ENCODE data around the gene TNK2. TPM values are rescaled to one million over a fixed set of nuclear protein-coding genes. Genes with fewer than 3 reads are reported as not detected.
A peak's percentile ranks its signal among the peaks of the same experiment; 100 is the strongest.

The TNK2 gene
- total RNA-seq, 5 donors from 2014 or later (not counting 1 experiment from before 2014, with no cell fraction given): 159 to 198 (median 181) TPM

GRCh38 chr3:195853996-195854395, 54.4 kb downstream of the TNK2 start:
- H3K9me3 Mint-ChIP-seq: no peaks in the 10 kb centered on the region
- H3K27me3 Mint-ChIP-seq: peaks cover 0 to 5% of the 10 kb centered on the region in 2 donors
- ChIA-PET CTCF (no interaction called here), POLR2A (no interaction called here)
- H3K27ac Mint-ChIP-seq: no peak overlapping the region
- WGBS (ENCODE audit: insufficient coverage): no CpG with 5 or more reads among the region's 14 CpGs
- DNase-seq: no peak
- Histone ChIP-seq H3K27ac (ENCODE audit: low read length) (no peak overlapping the region), H3K36me3 (ENCODE audit: control insufficient read depth in 2 of 2, extremely low read depth in 1 of 2, insufficient read depth in 1 of 2, low read length in 1 of 2) (no peaks in the 10 kb centered on the region), H3K27me3 (replicated peaks in 1 of 2; ENCODE audit: control insufficient read depth in 2 of 2, extremely low read depth in 1 of 2, insufficient read depth in 2 of 2, low read length in 1 of 2) (peaks cover 0 to 23% of the 10 kb centered on the region in 2 experiments), H3K4me3 (ENCODE audit: control insufficient read depth in 1 of 2, extremely low read depth in 1 of 2, low read length in 1 of 2) (no peak overlapping the region), H3K9me3 (no peaks in the 10 kb centered on the region), H3K4me1 (ENCODE audit: control insufficient read depth in 1 of 2, extremely low read depth in 1 of 2, insufficient read depth in 2 of 2, low read length in 2 of 2) (peaks cover 0 to 8% of the 10 kb centered on the region in 2 experiments)
- H3K4me3 Mint-ChIP-seq: no peak overlapping the region
- peaks cover 7 to 8% (median 8%) of the 10 kb centered on the region in 3 donors for H3K4me1 Mint-ChIP-seq
- ATAC-seq (replicated peaks in 1 of 4): no peak
- H3K36me3 Mint-ChIP-seq: no peaks in the 10 kb centered on the region

- peaks cover 7 to 8% (median 8%) of the 10 kb centered on the region in 3 donors for H3K4me1 Mint-ChIP-seq
- 93% methylated on average over 18 of the region's 20 CpGs for WGBS (ENCODE audit: insufficient coverage)
- H3K36me3 Mint-ChIP-seq: no peaks in the 10 kb centered on the region
- Histone ChIP-seq H3K36me3 (ENCODE audit: control insufficient read depth in 2 of 2, extremely low read depth in 1 of 2, insufficient read depth in 1 of 2, low read length in 1 of 2) (no peaks in the 10 kb centered on the region), H3K9me3 (no peaks in the 10 kb centered on the region), H3K4me3 (ENCODE audit: control insufficient read depth in 1 of 2, extremely low read depth in 1 of 2, low read length in 1 of 2) (no peak overlapping the region), H3K27ac (ENCODE audit: low read length) (no peak overlapping the region), H3K4me1 (ENCODE audit: control insufficient read depth in 1 of 2, extremely low read depth in 1 of 2, insufficient read depth in 2 of 2, low read length in 2 of 2) (peaks cover 0 to 8% of the 10 kb centered on the region in 2 experiments), H3K27me3 (replicated peaks in 1 of 2; ENCODE audit: control insufficient read depth in 2 of 2, extremely low read depth in 1 of 2, insufficient read depth in 2 of 2, low read length in 1 of 2) (peaks cover 0 to 20% of the 10 kb centered on the region in 2 experiments)
- H3K9me3 Mint-ChIP-seq: no peaks in the 10 kb centered on the region
- ChIA-PET POLR2A (no interaction called here), CTCF (interaction anchor here in 1 of 2 donors (0.6 to 0.9 kb wide), 2 partner anchors 62 to 97 kb away, joined by 3 read pairs; no protein-coding TSS in a partner anchor)
- DNase-seq (no peak), ATAC-seq (replicated peaks in 1 of 4) (no peak)
- H3K27me3 Mint-ChIP-seq: peaks cover 0 to 5% of the 10 kb centered on the region in 2 donors
- H3K27ac Mint-ChIP-seq: no peak overlapping the region
- H3K4me3 Mint-ChIP-seq: no peak overlapping the region
Measured at GRCh38 chr3:195853036-195853435, 55.3 kb downstream of the TNK2 start.

- H3K27me3 Mint-ChIP-seq: peaks cover 0 to 5% of the 10 kb centered on the region in 2 donors
- Histone ChIP-seq H3K9me3 (no peaks in the 10 kb centered on the region), H3K4me3 (ENCODE audit: control insufficient read depth in 1 of 2, extremely low read depth in 1 of 2, low read length in 1 of 2) (no peak overlapping the region), H3K27me3 (replicated peaks in 1 of 2; ENCODE audit: control insufficient read depth in 2 of 2, extremely low read depth in 1 of 2, insufficient read depth in 2 of 2, low read length in 1 of 2) (peaks cover 0 to 23% of the 10 kb centered on the region in 2 experiments), H3K27ac (ENCODE audit: low read length) (no peak overlapping the region), H3K36me3 (ENCODE audit: control insufficient read depth in 2 of 2, extremely low read depth in 1 of 2, insufficient read depth in 1 of 2, low read length in 1 of 2) (no peaks in the 10 kb centered on the region), H3K4me1 (ENCODE audit: control insufficient read depth in 1 of 2, extremely low read depth in 1 of 2, insufficient read depth in 2 of 2, low read length in 2 of 2) (peaks cover 0 to 8% of the 10 kb centered on the region in 2 experiments)
- H3K4me1 Mint-ChIP-seq: peaks cover 7 to 8% (median 8%) of the 10 kb centered on the region in 3 donors
- no peak overlapping the region for H3K27ac Mint-ChIP-seq
- CTCF ChIA-PET: interaction anchor here (0.6 to 1.8 kb wide), 10 partner anchors 8 to 682 kb away, joined by 3 to 8 read pairs (median 4); partner anchors contain the start of gene XXYLT1 (in 1 of the 2)
- DNase-seq (peak; percentile 61 to 96 (median 83)), ATAC-seq (replicated peaks in 1 of 4) (peak; percentile 97 to 100 (median 100))
- POLR2A ChIA-PET: no interaction called here
- H3K4me3 Mint-ChIP-seq: peak overlapping the region in 2 of 3 donors; percentile 31 to 42
- no peaks in the 10 kb centered on the region for H3K9me3 Mint-ChIP-seq
- WGBS (ENCODE audit: insufficient coverage): 27% methylated on average over 31 of the region's 31 CpGs
- H3K36me3 Mint-ChIP-seq: no peaks in the 10 kb centered on the region
Measured at GRCh38 chr3:195850857-195851543, 57.4 kb downstream of the TNK2 start.

GRCh38 chr3:195849322-195850074, 58.9 kb downstream of the TNK2 start:
- no peaks in the 10 kb centered on the region for H3K36me3 Mint-ChIP-seq
- H3K27me3 ChIP-seq (replicated peaks in 1 of 2; ENCODE audit: control insufficient read depth in 2 of 2, extremely low read depth in 1 of 2, insufficient read depth in 2 of 2, low read length in 1 of 2): peaks cover 0 to 23% of the 10 kb centered on the region in 2 experiments
- H3K27me3 Mint-ChIP-seq: peaks cover 0 to 5% of the 10 kb centered on the region in 2 donors
- H3K4me1 Mint-ChIP-seq: peaks cover 7 to 8% (median 8%) of the 10 kb centered on the region in 3 donors
- ChIA-PET POLR2A (no interaction called here), CTCF (interaction anchor here (0.7 to 1.8 kb wide), 4 partner anchors 10 to 299 kb away, joined by 3 to 4 read pairs (median 3); no protein-coding TSS in a partner anchor)
- H3K36me3 ChIP-seq (ENCODE audit: control insufficient read depth in 2 of 2, extremely low read depth in 1 of 2, insufficient read depth in 1 of 2, low read length in 1 of 2): no peaks in the 10 kb centered on the region
- H3K4me3 Mint-ChIP-seq: no peak overlapping the region
- 88% methylated on average over 45 of the region's 53 CpGs for WGBS (ENCODE audit: insufficient coverage)
- no peaks in the 10 kb centered on the region for H3K9me3 ChIP-seq
- H3K9me3 Mint-ChIP-seq: no peaks in the 10 kb centered on the region
- H3K27ac ChIP-seq (ENCODE audit: low read length): no peak overlapping the region
- no peak overlapping the region for H3K4me3 ChIP-seq (ENCODE audit: control insufficient read depth in 1 of 2, extremely low read depth in 1 of 2, low read length in 1 of 2)
- H3K4me1 ChIP-seq (ENCODE audit: control insufficient read depth in 1 of 2, extremely low read depth in 1 of 2, insufficient read depth in 2 of 2, low read length in 2 of 2): peaks cover 0 to 8% of the 10 kb centered on the region in 2 experiments
- ATAC-seq (replicated peaks in 1 of 4) (no peak), DNase-seq (peak in 6 of 35 experiments; percentile 17 to 62 (median 48))
- H3K27ac Mint-ChIP-seq: no peak overlapping the region

GRCh38 chr3:195847055-195847950, 61.0 kb downstream of the TNK2 start:
- H3K4me3 ChIP-seq (ENCODE audit: control insufficient read depth in 1 of 2, extremely low read depth in 1 of 2, low read length in 1 of 2): no peak overlapping the region
- ChIA-PET CTCF (interaction anchor here in 1 of 2 donors (0.6 kb wide), 1 partner anchor 151 kb away, joined by 3 read pairs; no protein-coding TSS in a partner anchor), POLR2A (no interaction called here)
- no peak overlapping the region for H3K27ac ChIP-seq (ENCODE audit: low read length)
- H3K27me3 ChIP-seq (replicated peaks in 1 of 2; ENCODE audit: control insufficient read depth in 2 of 2, extremely low read depth in 1 of 2, insufficient read depth in 2 of 2, low read length in 1 of 2): peaks cover 0 to 23% of the 10 kb centered on the region in 2 experiments
- Mint-ChIP-seq H3K27ac (no peak overlapping the region), H3K27me3 (peaks cover 0 to 5% of the 10 kb centered on the region in 2 donors), H3K36me3 (no peaks in the 10 kb centered on the region), H3K4me3 (no peak overlapping the region), H3K4me1 (peaks cover 7 to 8% (median 8%) of the 10 kb centered on the region in 3 donors), H3K9me3 (no peaks in the 10 kb centered on the region)
- no peaks in the 10 kb centered on the region for H3K9me3 ChIP-seq
- ATAC-seq (replicated peaks in 1 of 4) (no peak), DNase-seq (no peak)
- 91% methylated on average over 19 of the region's 24 CpGs for WGBS (ENCODE audit: insufficient coverage)
- H3K36me3 ChIP-seq (ENCODE audit: control insufficient read depth in 2 of 2, extremely low read depth in 1 of 2, insufficient read depth in 1 of 2, low read length in 1 of 2): no peaks in the 10 kb centered on the region
- peaks cover 0 to 8% of the 10 kb centered on the region in 2 experiments for H3K4me1 ChIP-seq (ENCODE audit: control insufficient read depth in 1 of 2, extremely low read depth in 1 of 2, insufficient read depth in 2 of 2, low read length in 2 of 2)

Data from T-cell (primary cell).